Mesothelial cell of epicardium (in vitro differentiated cells): ENCODE results near the gene PDE12. TPM values are rescaled to one million over a fixed set of nuclear protein-coding genes. Genes with fewer than 3 reads are reported as not detected.
"Not testable (repeated sequence)": the region's sequence is repeated elsewhere in the genome, so short reads cannot be mapped to it uniquely, and the experiment has no call there.

Source experiments
- DNase-seq, 2 experiments: peaks; one replicate each; pipeline ENCODE4 v3.0.0; 2021; ENCODE audit warnings: low spot score in 2 of 2; ENCODE audit not compliant: unreplicated experiment in 2 of 2
- H3K27ac Mint-ChIP-seq: 2 replicates; pipeline ENCODE4 v1.8.0; 2021; ENCODE audit warnings: mixed read lengths
- H3K27me3 Mint-ChIP-seq: 2 replicates; pipeline ENCODE4 v1.8.0; 2021; ENCODE audit warnings: low read depth, mixed read lengths
- H3K36me3 Mint-ChIP-seq: 2 replicates; pipeline ENCODE4 v1.8.0; 2021; ENCODE audit warnings: mixed read lengths
- H3K4me1 Mint-ChIP-seq: 2 replicates; pipeline ENCODE4 v1.8.0; 2021; ENCODE audit warnings: mixed read lengths
- H3K4me3 Mint-ChIP-seq: 2 replicates; pipeline ENCODE4 v1.8.0; 2021; ENCODE audit warnings: mild to moderate bottlenecking, moderate library complexity, mixed read lengths
- H3K9me3 Mint-ChIP-seq: 2 replicates; pipeline ENCODE4 v1.8.0; 2021; ENCODE audit warnings: mixed read lengths
- total RNA-seq: library from RNA; stranded (reverse); gene quantifications from 3 replicates; pipeline ENCODE4 v1.2.1, GENCODE V29; 2021
- TF ChIP-seq, protein P1 (sequence below): fragments of 200-600 bp; sonication (generic); IDR thresholded peaks from one replicate; pipeline ENCODE4 v1.5.0; 2021; ENCODE audit warnings: antibody characterized with exemption; ENCODE audit not compliant: unreplicated experiment

PDE12 gene
- total RNA-seq, 1 donor from 2014 or later = 17.6 TPM

GRCh38 chr3:57597127-57597923, 41.3 kb downstream of the PDE12 start, which contains the start of gene ARF4:
ARF4 (minus strand) TSS chr3:57597344; CDS start chr3:57597140, 204 bp downstream.
- TF ChIP-seq, protein P1, sequence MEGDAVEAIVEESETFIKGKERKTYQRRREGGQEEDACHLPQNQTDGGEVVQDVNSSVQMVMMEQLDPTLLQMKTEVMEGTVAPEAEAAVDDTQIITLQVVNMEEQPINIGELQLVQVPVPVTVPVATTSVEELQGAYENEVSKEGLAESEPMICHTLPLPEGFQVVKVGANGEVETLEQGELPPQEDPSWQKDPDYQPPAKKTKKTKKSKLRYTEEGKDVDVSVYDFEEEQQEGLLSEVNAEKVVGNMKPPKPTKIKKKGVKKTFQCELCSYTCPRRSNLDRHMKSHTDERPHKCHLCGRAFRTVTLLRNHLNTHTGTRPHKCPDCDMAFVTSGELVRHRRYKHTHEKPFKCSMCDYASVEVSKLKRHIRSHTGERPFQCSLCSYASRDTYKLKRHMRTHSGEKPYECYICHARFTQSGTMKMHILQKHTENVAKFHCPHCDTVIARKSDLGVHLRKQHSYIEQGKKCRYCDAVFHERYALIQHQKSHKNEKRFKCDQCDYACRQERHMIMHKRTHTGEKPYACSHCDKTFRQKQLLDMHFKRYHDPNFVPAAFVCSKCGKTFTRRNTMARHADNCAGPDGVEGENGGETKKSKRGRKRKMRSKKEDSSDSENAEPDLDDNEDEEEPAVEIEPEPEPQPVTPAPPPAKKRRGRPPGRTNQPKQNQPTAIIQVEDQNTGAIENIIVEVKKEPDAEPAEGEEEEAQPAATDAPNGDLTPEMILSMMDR = no peak

GRCh38 chr3:57598765-57599360, 42.8 kb downstream of the PDE12 start:
- peak overlapping the region; percentile 99 for H3K4me3 Mint-ChIP-seq
- H3K4me1 Mint-ChIP-seq = peaks cover 27% of the 10 kb centered on the region
- no peaks in the 10 kb centered on the region for H3K9me3 Mint-ChIP-seq
- DNase-seq = no peak
- TF ChIP-seq, protein P1 = no peak
- no peaks in the 10 kb centered on the region for H3K27me3 Mint-ChIP-seq
- peak overlapping the region; percentile 100 for H3K27ac Mint-ChIP-seq
- H3K36me3 Mint-ChIP-seq = peaks cover 2% of the 10 kb centered on the region

More at GRCh38 chr3:57597127-57597923, 41.3 kb downstream of the PDE12 start, which contains the start of gene ARF4:
- no peaks in the 10 kb centered on the region for H3K9me3 Mint-ChIP-seq
- H3K4me3 Mint-ChIP-seq = peak within 1 kb of the TSS; percentile 99
- peaks cover 2% of the 10 kb centered on the region for H3K36me3 Mint-ChIP-seq
- peak; percentile 98 to 100 for DNase-seq
- H3K4me1 Mint-ChIP-seq = peaks cover 37% of the 10 kb centered on the region
- peak within 1 kb of the TSS; percentile 100 for H3K27ac Mint-ChIP-seq
- H3K27me3 Mint-ChIP-seq = no peaks in the 10 kb centered on the region

DNA sequence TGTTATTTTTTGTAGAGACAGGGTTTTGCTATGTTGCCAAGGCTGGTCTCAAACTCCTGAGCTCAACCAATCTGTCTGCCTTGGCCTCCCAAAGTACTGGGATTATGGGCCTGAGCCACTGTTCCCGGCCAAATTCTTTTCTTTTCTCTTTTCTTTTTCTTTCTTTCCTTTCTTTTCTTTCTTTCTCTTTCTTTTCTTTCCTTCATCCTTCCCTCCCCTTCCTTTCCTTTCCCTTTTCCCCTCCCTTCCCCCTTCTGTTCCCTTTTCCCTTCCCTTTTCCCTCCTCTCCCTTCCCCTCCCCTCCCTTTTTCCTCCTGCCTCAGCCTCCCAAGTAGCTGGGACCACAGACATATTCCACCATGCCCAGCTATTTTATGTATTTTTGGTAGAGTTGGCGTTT, 44.1 kb downstream of the PDE12 start:
- TF ChIP-seq, protein P1 = no peak
- H3K27me3 Mint-ChIP-seq = no peaks in the 10 kb centered on the region
- peaks cover 9% of the 10 kb centered on the region for H3K36me3 Mint-ChIP-seq
- DNase-seq = no peak
- H3K4me3 Mint-ChIP-seq = no peak overlapping the region
- H3K4me1 Mint-ChIP-seq = peaks cover 16% of the 10 kb centered on the region
- no peak overlapping the region for H3K27ac Mint-ChIP-seq
- H3K9me3 Mint-ChIP-seq = peaks cover 4% of the 10 kb centered on the region

- TF ChIP-seq, protein P1 = no peak
- Mint-ChIP-seq H3K4me3 (no peak overlapping the region), H3K9me3 (peaks cover 32% of the 10 kb centered on the region), H3K27me3 (no peaks in the 10 kb centered on the region), H3K27ac (no peak overlapping the region), H3K4me1 (no peaks in the 10 kb centered on the region), H3K36me3 (peaks cover 43% of the 10 kb centered on the region)
- no peak for DNase-seq
Observed at GRCh38 chr3:57604971-57605370, 48.9 kb downstream of the PDE12 start.

DNA sequence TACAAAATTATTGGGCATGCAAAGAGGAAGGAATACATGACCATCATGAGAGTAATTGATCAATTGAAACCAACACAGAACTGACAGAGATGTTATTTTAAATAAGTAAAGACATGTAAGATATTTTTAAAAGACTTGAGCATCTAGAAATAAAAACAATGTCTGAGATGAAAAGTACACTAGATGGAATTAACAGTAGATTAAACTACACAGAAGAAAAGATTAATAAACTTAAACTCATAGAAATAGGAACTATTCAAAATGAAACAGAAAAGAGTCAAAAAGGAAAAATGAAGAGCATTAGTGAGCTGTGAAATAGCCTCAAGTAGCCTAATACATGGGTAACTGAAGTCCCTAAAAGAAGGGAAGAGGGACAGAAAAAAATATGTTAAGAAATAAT, 49.6 kb downstream of the PDE12 start:
- Mint-ChIP-seq H3K36me3 (peaks cover 50% of the 10 kb centered on the region), H3K4me1 (no peaks in the 10 kb centered on the region), H3K27me3 (no peaks in the 10 kb centered on the region), H3K4me3 (no peak overlapping the region), H3K9me3 (peaks cover 37% of the 10 kb centered on the region), H3K27ac (no peak overlapping the region)
- DNase-seq = no peak
- TF ChIP-seq, protein P1 = no peak

GRCh38 chr3:57611870-57612269, 55.8 kb downstream of the PDE12 start:
- H3K27ac Mint-ChIP-seq, H3K4me3 Mint-ChIP-seq, H3K27me3 Mint-ChIP-seq, DNase-seq, H3K4me1 Mint-ChIP-seq: not testable (repeated sequence)
- peaks cover 43% of the 10 kb centered on the region for H3K36me3 Mint-ChIP-seq
- H3K9me3 Mint-ChIP-seq = peaks cover 22% of the 10 kb centered on the region
